Gastroesophageal sphincter (tissue), 3 donors: ENCODE measurements around the gene PSMG1.

ENCODE experiments used
- CTCF ChIP-seq, 4 experiments: fragments of 200-600 bp in 2 of 4; fragments of 450-650 bp in 2 of 4; sonication (generic) in 1 of 4; IDR thresholded peaks; one replicate each; pipeline ENCODE4 v1.5.1; 2017 to 2019; ENCODE audit warnings: antibody characterized with exemption in 4 of 4, mild to moderate bottlenecking in 2 of 4, moderate library complexity in 2 of 4
- EP300 ChIP-seq: sonication (generic); formaldehyde crosslinking; IDR thresholded peaks from one replicate; pipeline ENCODE4 v1.6.1; 2017; ENCODE audit warnings: antibody characterized with exemption, mild to moderate bottlenecking
- POLR2A ChIP-seq, 2 donors: fragments of 450-650 bp; IDR thresholded peaks; one replicate each; pipeline ENCODE4 v1.6.1; 2017; ENCODE audit warnings: antibody characterized with exemption in 2 of 2, mild to moderate bottlenecking in 2 of 2, moderate library complexity in 1 of 2
- POLR2AphosphoS5 ChIP-seq: sonication (generic); formaldehyde crosslinking; IDR thresholded peaks from one replicate; pipeline ENCODE4 v1.6.1; 2017; ENCODE audit warnings: antibody characterized with exemption

GRCh38 chr21:39215078-39215477 is 31.8 kb upstream of the PSMG1 start:
- TF ChIP-seq POLR2A (IDR thresholded peaks at IDR 0.05), result no peak
- TF ChIP-seq CTCF (IDR thresholded peaks at IDR 0.05), result no peak
- no peak for TF ChIP-seq EP300
- no peak for TF ChIP-seq POLR2AphosphoS5
